H1 (cell line): ENCODE measurements around the gene VENTX. TPM values are rescaled to one million over a fixed set of nuclear protein-coding genes. Genes with fewer than 3 reads are reported as not detected.

Source experiments
- CHD7 ChIP-seq: fragments of 300-600 bp; sonication (generic); IDR thresholded peaks from 2 replicates; pipeline ENCODE4 v1.7.1; 2012; ENCODE audit warnings: low read length, moderate library complexity, mild to moderate bottlenecking, inconsistent platforms; ENCODE audit not compliant: insufficient replicate concordance
- POLR2AphosphoS5 ChIP-seq: IDR thresholded peaks from 2 replicates; pipeline ENCODE4 v1.6.1; 2011; ENCODE audit warnings: low read depth, low read length
- polyA plus RNA-seq, 7 experiments: library from polyadenylated mRNA; depleted of rRNA in 3 of 7; stranded (reverse) in 5 of 7; unstranded in 2 of 7; fragments of >200 nt in 5 of 7; fragments of 200-250 nt in 2 of 7; gene quantifications; 1 replicate in 5 of 7; 2 replicates in 1 of 7; 4 replicates in 1 of 7; pipeline versions ENCODE4 v1.2.1 to v1.2.3, GENCODE V29; 2011 to 2013; ENCODE audit warnings: missing spikeins in 2 of 7, mixed read lengths in 2 of 7
- total RNA-seq: library from RNA; stranded (reverse); fragmentation: NEBNext Ultra II Directional; extraction: Animal tissue kit (Norgen Biotek cat#: 25700); gene quantifications from 2 replicates; pipeline ENCODE4 v1.2.1, GENCODE V29; 2021

VENTX gene
- total and polyA plus RNA-seq, 2 of the 8 experiments (the other 6 are each of a cell fraction or from before 2014, with no cell fraction given), result 5.6 TPM

GRCh38 chr10:133237588-133238465, at the start of gene VENTX (continued):
- TF ChIP-seq CHD7 (no peak), POLR2AphosphoS5 (no peak)
